Measurements from ENCODE around the gene SNAP47. TPM values are rescaled to one million over a fixed set of nuclear protein-coding genes. Genes with fewer than 3 reads are reported as not detected.
"Not testable (repeated sequence)": the region's sequence is repeated elsewhere in the genome, so short reads cannot be mapped to it uniquely, and the experiment has no call there.

SNAP47 gene
- total and polyA plus RNA-seq, 4 donors: 10.6 to 63.0 (median 22.8) TPM

DNA sequence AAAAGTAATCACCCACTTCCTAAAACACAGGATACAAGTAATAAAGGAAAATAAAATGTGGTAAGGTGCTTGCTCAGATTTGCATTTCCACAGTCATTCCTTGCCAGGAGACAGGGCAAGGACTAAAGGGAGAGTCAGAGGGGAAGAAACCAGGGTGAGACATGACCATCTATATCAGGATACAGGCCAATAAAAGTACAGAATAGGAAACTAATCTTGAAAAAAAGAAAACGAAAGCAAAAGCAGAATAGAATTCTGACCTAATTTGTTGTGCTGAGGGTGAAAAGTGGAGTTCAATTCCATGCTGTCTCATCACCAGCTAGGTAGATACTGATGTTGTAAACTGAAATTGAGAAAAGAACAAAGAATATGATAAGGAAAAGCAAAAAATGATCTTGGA lies 27.4 kb upstream of the SNAP47 start:
- no peak for ATAC-seq (ENCODE audit: insufficient read depth, low FRiP score)
- no peak overlapping the region for H3K4me3 ChIP-seq
- no peak for DNase-seq
- peaks cover 0 to 3% (median 1%) of the 10 kb centered on the region in 4 donors for H3K9me3 ChIP-seq (ENCODE audit: control insufficient read depth in 4 of 4, insufficient read depth in 3 of 4, low read length in 3 of 4)
- H3K36me3 ChIP-seq (ENCODE audit: control insufficient read depth in 4 of 4, insufficient read depth in 4 of 4, low read length in 4 of 4): no peaks in the 10 kb centered on the region
- 45 to 73% methylated on average over 1 of the region's 1 CpG for WGBS, 2 donors
- H3K4me1 ChIP-seq (ENCODE audit: control insufficient read depth in 5 of 5, insufficient read depth in 5 of 5, low read length in 5 of 5): no peaks in the 10 kb centered on the region
- H3K9ac ChIP-seq (ENCODE audit: insufficient read depth in 1 of 2, low read length in 2 of 2): no peak overlapping the region
- no peaks in the 10 kb centered on the region for H3K27me3 ChIP-seq (ENCODE audit: control insufficient read depth in 3 of 3, insufficient read depth in 3 of 3, low read length in 2 of 3)
- H3K27ac ChIP-seq (ENCODE audit: low read depth in 1 of 2, low read length in 1 of 2): no peak overlapping the region
- TF ChIP-seq, protein P1, sequence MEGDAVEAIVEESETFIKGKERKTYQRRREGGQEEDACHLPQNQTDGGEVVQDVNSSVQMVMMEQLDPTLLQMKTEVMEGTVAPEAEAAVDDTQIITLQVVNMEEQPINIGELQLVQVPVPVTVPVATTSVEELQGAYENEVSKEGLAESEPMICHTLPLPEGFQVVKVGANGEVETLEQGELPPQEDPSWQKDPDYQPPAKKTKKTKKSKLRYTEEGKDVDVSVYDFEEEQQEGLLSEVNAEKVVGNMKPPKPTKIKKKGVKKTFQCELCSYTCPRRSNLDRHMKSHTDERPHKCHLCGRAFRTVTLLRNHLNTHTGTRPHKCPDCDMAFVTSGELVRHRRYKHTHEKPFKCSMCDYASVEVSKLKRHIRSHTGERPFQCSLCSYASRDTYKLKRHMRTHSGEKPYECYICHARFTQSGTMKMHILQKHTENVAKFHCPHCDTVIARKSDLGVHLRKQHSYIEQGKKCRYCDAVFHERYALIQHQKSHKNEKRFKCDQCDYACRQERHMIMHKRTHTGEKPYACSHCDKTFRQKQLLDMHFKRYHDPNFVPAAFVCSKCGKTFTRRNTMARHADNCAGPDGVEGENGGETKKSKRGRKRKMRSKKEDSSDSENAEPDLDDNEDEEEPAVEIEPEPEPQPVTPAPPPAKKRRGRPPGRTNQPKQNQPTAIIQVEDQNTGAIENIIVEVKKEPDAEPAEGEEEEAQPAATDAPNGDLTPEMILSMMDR (IDR thresholded peaks at IDR 0.05; ENCODE audit: control extremely low read depth, extremely low read depth): no peak

GRCh38 chr1:227709451-227709850 lies 25.8 kb upstream of the SNAP47 start:
- H3K27ac ChIP-seq (ENCODE audit: low read depth in 1 of 2, low read length in 1 of 2): no peak overlapping the region
- H3K9me3 ChIP-seq (ENCODE audit: control insufficient read depth in 4 of 4, insufficient read depth in 3 of 4, low read length in 3 of 4): peaks cover 0 to 11% (median 0%) of the 10 kb centered on the region in 4 donors
- H3K36me3 ChIP-seq (ENCODE audit: control insufficient read depth in 4 of 4, insufficient read depth in 4 of 4, low read length in 4 of 4): no peaks in the 10 kb centered on the region
- ATAC-seq (ENCODE audit: insufficient read depth, low FRiP score) (no peak), DNase-seq (no peak)
- 82 to 88% methylated on average over 1 of the region's 1 CpG for WGBS, 2 donors
- H3K4me1 ChIP-seq (ENCODE audit: control insufficient read depth in 5 of 5, insufficient read depth in 5 of 5, low read length in 5 of 5): no peaks in the 10 kb centered on the region
- no peaks in the 10 kb centered on the region for H3K27me3 ChIP-seq (ENCODE audit: control insufficient read depth in 3 of 3, insufficient read depth in 3 of 3, low read length in 2 of 3)
- H3K9ac ChIP-seq (ENCODE audit: insufficient read depth in 1 of 2, low read length in 2 of 2): no peak overlapping the region
- TF ChIP-seq, protein P1 (IDR thresholded peaks at IDR 0.05; ENCODE audit: control extremely low read depth, extremely low read depth): no peak
- H3K4me3 ChIP-seq: no peak overlapping the region

GRCh38 chr1:227710474-227710873 lies 24.8 kb upstream of the SNAP47 start:
- H3K27me3 ChIP-seq (ENCODE audit: control insufficient read depth in 3 of 3, insufficient read depth in 3 of 3, low read length in 2 of 3); H3K27ac ChIP-seq (ENCODE audit: low read depth in 1 of 2, low read length in 1 of 2); ATAC-seq (ENCODE audit: insufficient read depth, low FRiP score); H3K36me3 ChIP-seq (ENCODE audit: control insufficient read depth in 4 of 4, insufficient read depth in 4 of 4, low read length in 4 of 4); H3K9ac ChIP-seq (ENCODE audit: insufficient read depth in 1 of 2, low read length in 2 of 2); H3K4me1 ChIP-seq (ENCODE audit: control insufficient read depth in 5 of 5, insufficient read depth in 5 of 5, low read length in 5 of 5); DNase-seq; H3K4me3 ChIP-seq: not testable (repeated sequence)
- 93 to 95% methylated on average over 11 to 22 of the region's 24 CpGs for WGBS, 2 donors
- H3K9me3 ChIP-seq (ENCODE audit: control insufficient read depth in 4 of 4, insufficient read depth in 3 of 4, low read length in 3 of 4): peaks cover 0 to 11% (median 0%) of the 10 kb centered on the region in 4 donors

GRCh38 chr1:227712648-227713047 lies 22.6 kb upstream of the SNAP47 start:
- ATAC-seq (ENCODE audit: insufficient read depth, low FRiP score): no peak
- H3K4me1 ChIP-seq (ENCODE audit: control insufficient read depth in 5 of 5, insufficient read depth in 5 of 5, low read length in 5 of 5): no peaks in the 10 kb centered on the region
- H3K9me3 ChIP-seq (ENCODE audit: control insufficient read depth in 4 of 4, insufficient read depth in 3 of 4, low read length in 3 of 4): peaks cover 0 to 11% (median 2%) of the 10 kb centered on the region in 4 donors
- H3K27me3 ChIP-seq (ENCODE audit: control insufficient read depth in 3 of 3, insufficient read depth in 3 of 3, low read length in 2 of 3): no peaks in the 10 kb centered on the region
- TF ChIP-seq, protein P1 (IDR thresholded peaks at IDR 0.05; ENCODE audit: control extremely low read depth, extremely low read depth): no peak
- H3K27ac ChIP-seq (ENCODE audit: low read depth in 1 of 2, low read length in 1 of 2): no peak overlapping the region
- no peaks in the 10 kb centered on the region for H3K36me3 ChIP-seq (ENCODE audit: control insufficient read depth in 4 of 4, insufficient read depth in 4 of 4, low read length in 4 of 4)
- H3K4me3 ChIP-seq: no peak overlapping the region
- no peak overlapping the region for H3K9ac ChIP-seq (ENCODE audit: insufficient read depth in 1 of 2, low read length in 2 of 2)
- DNase-seq: no peak
